Gastrocnemius medialis (tissue), 4 donors: ENCODE measurements around the gene NLK.

Source experiments
- CTCF ChIP-seq, 5 experiments: fragments of 450-650 bp in 3 of 5; fragments of 200-600 bp in 2 of 5; sonication (generic) in 2 of 5; IDR thresholded peaks in 4 of 5; conservative IDR thresholded peaks in 1 of 5; 1 replicate in 4 of 5; 2 replicates in 1 of 5; pipeline ENCODE4 v1.5.1; 2016 to 2019; ENCODE audit warnings: antibody characterized with exemption in 5 of 5, mild to moderate bottlenecking in 3 of 5, moderate library complexity in 3 of 5
- POLR2A ChIP-seq, 2 donors: fragments of 450-650 bp; IDR thresholded peaks; one replicate each; pipeline ENCODE4 v1.6.1; 2017; ENCODE audit warnings: antibody characterized with exemption in 2 of 2, mild to moderate bottlenecking in 2 of 2, moderate library complexity in 2 of 2

GRCh38 chr17:28043741-28044140, 1.3 kb downstream of the NLK start:
- TF ChIP-seq CTCF (IDR thresholded peaks at IDR 0.05 in 4 of 5, conservative IDR thresholded peaks at IDR 0.05 in 1 of 5) (no peak), POLR2A (IDR thresholded peaks at IDR 0.05) (no peak)
